Measurements from ENCODE around the gene TUT7.

Gene TUT7

GRCh38 chr9:86329649-86330048 lies 24.6 kb downstream of the TUT7 start:
- Histone ChIP-seq H3K79me2 (ENCODE audit: insufficient read depth, low read depth) (no peaks in the 10 kb centered on the region), H3K36me3 (ENCODE audit: insufficient read depth) (peaks cover 6% of the 10 kb centered on the region; the same call in 1 of the 2 replicates)

DNA sequence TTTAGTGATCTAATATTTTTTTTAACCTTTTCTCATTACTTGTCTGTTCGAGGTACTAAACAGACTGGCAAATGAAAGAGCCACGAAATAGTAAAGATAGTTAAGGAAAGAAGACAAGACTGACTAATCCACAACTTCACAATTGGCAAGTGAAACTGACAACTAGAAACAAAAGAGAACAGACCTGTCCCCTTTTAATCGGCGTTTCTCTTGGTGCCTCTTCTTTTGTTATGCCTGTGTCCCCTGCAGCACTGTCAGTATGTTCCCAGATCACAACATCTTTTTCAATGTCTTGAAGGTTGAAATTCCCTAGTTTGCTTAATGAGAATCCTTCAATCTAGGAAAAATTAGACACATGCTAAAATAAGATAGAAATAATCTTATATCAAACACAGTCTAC lies 26.1 kb downstream of the TUT7 start:
- no peak overlapping the region for H3K4me3 ChIP-seq (IDR thresholded peaks at IDR 0.05; ENCODE audit: insufficient read depth, low read depth, low read length)
- no peak overlapping the region for H3K27ac ChIP-seq
- no peaks in the 10 kb centered on the region for H3K79me2 ChIP-seq (ENCODE audit: insufficient read depth, low read depth)
- H2AFZ ChIP-seq (ENCODE audit: low read depth) = no peak overlapping the region
- peaks cover 16% of the 10 kb centered on the region for H3K4me1 ChIP-seq (ENCODE audit: low read depth, poor library complexity, severe bottlenecking)
- H3K4me2 ChIP-seq = no peak overlapping the region
- H3K36me3 ChIP-seq (ENCODE audit: insufficient read depth) = peaks cover 6% of the 10 kb centered on the region; the same call in 1 of the 2 replicates
- no peaks in the 10 kb centered on the region for H3K27me3 ChIP-seq (ENCODE audit: insufficient read depth, low read depth)
- H3K9ac ChIP-seq = no peak overlapping the region
- TF ChIP-seq, protein P1, sequence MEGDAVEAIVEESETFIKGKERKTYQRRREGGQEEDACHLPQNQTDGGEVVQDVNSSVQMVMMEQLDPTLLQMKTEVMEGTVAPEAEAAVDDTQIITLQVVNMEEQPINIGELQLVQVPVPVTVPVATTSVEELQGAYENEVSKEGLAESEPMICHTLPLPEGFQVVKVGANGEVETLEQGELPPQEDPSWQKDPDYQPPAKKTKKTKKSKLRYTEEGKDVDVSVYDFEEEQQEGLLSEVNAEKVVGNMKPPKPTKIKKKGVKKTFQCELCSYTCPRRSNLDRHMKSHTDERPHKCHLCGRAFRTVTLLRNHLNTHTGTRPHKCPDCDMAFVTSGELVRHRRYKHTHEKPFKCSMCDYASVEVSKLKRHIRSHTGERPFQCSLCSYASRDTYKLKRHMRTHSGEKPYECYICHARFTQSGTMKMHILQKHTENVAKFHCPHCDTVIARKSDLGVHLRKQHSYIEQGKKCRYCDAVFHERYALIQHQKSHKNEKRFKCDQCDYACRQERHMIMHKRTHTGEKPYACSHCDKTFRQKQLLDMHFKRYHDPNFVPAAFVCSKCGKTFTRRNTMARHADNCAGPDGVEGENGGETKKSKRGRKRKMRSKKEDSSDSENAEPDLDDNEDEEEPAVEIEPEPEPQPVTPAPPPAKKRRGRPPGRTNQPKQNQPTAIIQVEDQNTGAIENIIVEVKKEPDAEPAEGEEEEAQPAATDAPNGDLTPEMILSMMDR (conservative IDR thresholded peaks at IDR 0.05; ENCODE audit: low read depth, low read length) = no peak
- H4K20me1 ChIP-seq (ENCODE audit: insufficient read depth) = no peaks in the 10 kb centered on the region

More at GRCh38 chr9:86329649-86330048, 24.6 kb downstream of the TUT7 start:
- Histone ChIP-seq H3K4me3 (IDR thresholded peaks at IDR 0.05; ENCODE audit: insufficient read depth, low read depth, low read length) (no peak overlapping the region), H4K20me1 (ENCODE audit: insufficient read depth) (no peaks in the 10 kb centered on the region), H3K27me3 (ENCODE audit: insufficient read depth, low read depth) (no peaks in the 10 kb centered on the region), H3K4me1 (ENCODE audit: low read depth, poor library complexity, severe bottlenecking) (peaks cover 7% of the 10 kb centered on the region), H3K9ac (no peak overlapping the region), H3K4me2 (no peak overlapping the region), H2AFZ (ENCODE audit: low read depth) (no peak overlapping the region), H3K27ac (no peak overlapping the region)
- TF ChIP-seq, protein P1 (conservative IDR thresholded peaks at IDR 0.05; ENCODE audit: low read depth, low read length) = no peak

DNA sequence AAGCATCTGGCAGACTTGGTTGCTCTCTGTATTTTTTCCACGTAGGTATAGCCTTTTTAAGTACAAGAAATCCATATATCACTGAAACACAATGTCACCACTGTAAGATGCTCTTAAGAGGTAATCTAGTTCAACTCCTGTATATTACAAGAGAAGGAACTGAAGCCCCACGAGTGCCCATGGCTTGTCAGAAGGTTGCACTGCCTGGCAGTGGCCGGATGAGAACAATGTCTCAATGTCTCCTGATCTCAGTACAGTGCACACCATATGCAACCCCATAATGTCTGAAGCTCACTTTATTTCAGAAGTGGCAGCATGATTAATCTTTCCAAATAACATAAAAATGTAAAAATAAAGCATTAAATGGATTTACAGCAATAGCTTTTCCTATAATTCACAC lies 27.7 kb downstream of the TUT7 start:
- H3K79me2 ChIP-seq (ENCODE audit: insufficient read depth, low read depth) = no peaks in the 10 kb centered on the region
- no peak overlapping the region for H3K4me3 ChIP-seq (IDR thresholded peaks at IDR 0.05; ENCODE audit: insufficient read depth, low read depth, low read length)
- no peak overlapping the region for H2AFZ ChIP-seq (ENCODE audit: low read depth)
- H3K4me2 ChIP-seq = no peak overlapping the region
- H3K27me3 ChIP-seq (ENCODE audit: insufficient read depth, low read depth) = no peaks in the 10 kb centered on the region
- no peak overlapping the region for H3K9ac ChIP-seq
- H3K36me3 ChIP-seq (ENCODE audit: insufficient read depth) = peaks cover 6% of the 10 kb centered on the region; the same call in 1 of the 2 replicates
- TF ChIP-seq, protein P1 (conservative IDR thresholded peaks at IDR 0.05; ENCODE audit: low read depth, low read length) = no peak
- H3K4me1 ChIP-seq (ENCODE audit: low read depth, poor library complexity, severe bottlenecking) = peaks cover 16% of the 10 kb centered on the region
- H3K27ac ChIP-seq = no peak overlapping the region
- H4K20me1 ChIP-seq (ENCODE audit: insufficient read depth) = no peaks in the 10 kb centered on the region

DNA sequence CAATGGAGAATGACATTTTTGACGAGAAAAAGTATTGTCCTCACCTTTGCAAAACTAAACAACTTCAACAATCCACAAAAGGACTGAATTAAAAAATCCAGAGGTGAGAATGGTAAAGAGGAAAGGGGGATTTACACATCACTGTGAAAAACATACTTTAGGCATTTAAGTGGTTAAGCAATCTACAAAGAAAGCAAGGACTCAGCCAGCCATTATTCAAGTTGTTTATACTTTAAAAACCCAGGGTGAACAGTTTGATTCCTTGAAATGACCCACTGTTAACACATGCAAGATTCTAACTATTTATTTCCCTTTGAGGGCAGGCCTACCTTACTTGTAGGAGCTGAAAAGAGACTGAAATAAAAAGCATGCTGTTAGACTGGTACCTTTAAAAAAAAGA lies 29.3 kb downstream of the TUT7 start:
- no peaks in the 10 kb centered on the region for H3K27me3 ChIP-seq (ENCODE audit: insufficient read depth, low read depth)
- no peak overlapping the region for H3K4me2 ChIP-seq
- no peaks in the 10 kb centered on the region for H3K79me2 ChIP-seq (ENCODE audit: insufficient read depth, low read depth)
- H3K9ac ChIP-seq = no peak overlapping the region
- H4K20me1 ChIP-seq (ENCODE audit: insufficient read depth) = no peaks in the 10 kb centered on the region
- H3K4me3 ChIP-seq (IDR thresholded peaks at IDR 0.05; ENCODE audit: insufficient read depth, low read depth, low read length) = no peak overlapping the region
- H3K4me1 ChIP-seq (ENCODE audit: low read depth, poor library complexity, severe bottlenecking) = peaks cover 16% of the 10 kb centered on the region
- no peak overlapping the region for H2AFZ ChIP-seq (ENCODE audit: low read depth)
- H3K27ac ChIP-seq = no peak overlapping the region
- TF ChIP-seq, protein P1 (conservative IDR thresholded peaks at IDR 0.05; ENCODE audit: low read depth, low read length) = no peak
- peaks cover 6% of the 10 kb centered on the region; the same call in 1 of the 2 replicates for H3K36me3 ChIP-seq (ENCODE audit: insufficient read depth)
